Mononuclear cell (primary cell): Measurements from ENCODE around the gene RETREG2. TPM values are rescaled to one million over a fixed set of nuclear protein-coding genes. Genes with fewer than 3 reads are reported as not detected.

Source experiments
- H3K27me3 ChIP-seq: 2 replicates; pipeline ENCODE4 v1.6.0; 2011; ENCODE audit warnings: low read length, control low read depth; ENCODE audit not compliant: insufficient read depth
- H3K4me1 ChIP-seq: 2 replicates; pipeline ENCODE4 v1.5.1; 2011; ENCODE audit warnings: mild to moderate bottlenecking, low read length, control low read depth; ENCODE audit not compliant: insufficient read depth
- H3K4me3 ChIP-seq: 2 replicates; pipeline ENCODE4 v1.5.1; 2011; ENCODE audit warnings: mild to moderate bottlenecking, low read length, moderate library complexity
- H3K9me3 ChIP-seq: 2 replicates; pipeline ENCODE4 v1.5.1; 2011; ENCODE audit warnings: low read depth, mild to moderate bottlenecking, control low read depth, low read length
- total RNA-seq: library from RNA; depleted of rRNA; stranded (reverse); fragments of >200 nt; gene quantifications from one replicate; pipeline ENCODE4 v1.2.3, GENCODE V29; 2012

The RETREG2 gene
- total RNA-seq, 1 donor, result 64.0 TPM

GRCh38 chr2:219176818-219177551, 1.1 kb upstream of the RETREG2 start, which contains the start of gene CNPPD1:
Gene CNPPD1, minus strand, starts transcription at chr2:219176925. Its CDS starts 97 bp downstream, at chr2:219176828.
- Histone ChIP-seq H3K9me3 (no peaks in the 10 kb centered on the region), H3K27me3 (no peaks in the 10 kb centered on the region), H3K4me3 (peak within 1 kb of the TSS; percentile 74), H3K4me1 (peaks cover 66% of the 10 kb centered on the region)

DNA sequence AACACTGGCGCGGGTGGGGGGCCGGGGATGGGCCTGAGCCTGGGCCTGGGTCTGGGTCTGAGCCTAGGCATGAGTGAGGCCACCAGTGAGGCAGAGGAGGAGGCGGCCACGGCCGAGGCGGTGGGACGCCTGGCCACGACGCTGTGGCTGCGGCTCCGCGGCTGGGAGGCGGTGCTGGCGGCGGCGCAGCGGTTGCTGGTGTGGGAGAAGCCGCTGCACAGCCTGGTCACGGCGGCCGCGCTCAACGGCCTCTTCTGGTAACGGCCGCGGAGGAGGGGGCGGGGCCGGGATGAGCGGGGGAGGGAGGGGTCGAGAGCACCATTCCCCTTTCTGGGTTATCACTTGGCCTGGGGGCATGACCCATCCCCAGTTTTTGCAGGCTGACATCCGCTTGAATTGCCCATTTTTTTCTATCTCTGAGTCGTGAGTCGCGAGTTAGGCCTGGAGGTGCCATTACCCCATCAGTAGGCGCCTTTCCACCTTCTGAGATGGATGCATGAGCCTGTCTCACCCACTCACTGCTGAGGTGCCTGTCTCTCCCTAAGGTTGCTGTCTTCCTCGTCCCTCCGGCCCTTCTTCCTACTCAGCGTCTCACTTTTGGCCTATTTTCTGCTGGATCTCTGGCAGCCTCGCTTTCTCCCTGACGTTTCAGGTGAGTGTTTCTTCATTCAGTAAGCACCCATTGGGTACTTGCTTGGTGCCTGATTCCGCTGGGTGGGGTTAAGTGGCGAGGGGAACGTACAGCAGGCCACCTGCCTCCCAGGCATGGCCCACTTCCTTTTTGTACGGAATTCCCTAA, 501 bp downstream of the RETREG2 start:
- Histone ChIP-seq H3K4me3 (peak overlapping the region; percentile 74), H3K9me3 (no peaks in the 10 kb centered on the region), H3K4me1 (peaks cover 77% of the 10 kb centered on the region), H3K27me3 (no peaks in the 10 kb centered on the region)

GRCh38 chr2:219179601-219180465, 1.8 kb downstream of the RETREG2 start:
- Histone ChIP-seq H3K4me1 (peaks cover 67% of the 10 kb centered on the region), H3K27me3 (no peaks in the 10 kb centered on the region), H3K9me3 (no peaks in the 10 kb centered on the region), H3K4me3 (no peak overlapping the region)

- Histone ChIP-seq H3K4me1 (peaks cover 56% of the 10 kb centered on the region), H3K4me3 (no peak overlapping the region), H3K27me3 (no peaks in the 10 kb centered on the region), H3K9me3 (no peaks in the 10 kb centered on the region)
Observed at GRCh38 chr2:219180961-219181360, 2.9 kb downstream of the RETREG2 start.

DNA sequence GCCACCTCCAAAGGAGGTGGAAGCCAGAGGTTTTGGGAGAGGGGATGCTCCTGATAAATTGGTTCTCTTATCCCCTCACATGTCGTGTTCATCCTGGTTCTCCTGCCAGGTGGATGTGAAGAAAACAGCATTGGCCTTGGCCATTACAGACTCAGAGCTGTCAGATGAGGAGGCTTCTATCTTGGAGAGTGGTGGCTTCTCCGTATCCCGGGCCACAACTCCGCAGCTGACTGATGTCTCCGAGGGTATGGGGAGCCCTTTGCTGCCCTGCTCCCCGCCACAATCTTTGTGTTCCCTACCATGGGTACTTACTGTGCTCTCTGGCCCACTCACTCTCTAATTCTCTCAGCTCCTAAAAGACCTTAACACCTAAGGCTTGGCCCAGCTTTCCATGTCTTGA, 3.5 kb downstream of the RETREG2 start:
- Histone ChIP-seq H3K27me3 (no peaks in the 10 kb centered on the region), H3K4me1 (peaks cover 52% of the 10 kb centered on the region), H3K9me3 (no peaks in the 10 kb centered on the region), H3K4me3 (no peak overlapping the region)

- H3K4me3 ChIP-seq, result no peak overlapping the region
- H3K4me1 ChIP-seq, result peaks cover 48% of the 10 kb centered on the region
Observed at GRCh38 chr2:219182331-219183150, 4.5 kb downstream of the RETREG2 start.

GRCh38 chr2:219183151-219183772, 5.2 kb downstream of the RETREG2 start:
- Histone ChIP-seq H3K4me3 (no peak overlapping the region), H3K27me3 (no peaks in the 10 kb centered on the region), H3K9me3 (no peaks in the 10 kb centered on the region), H3K4me1 (peaks cover 45% of the 10 kb centered on the region)

More at GRCh38 chr2:219182331-219183150, 4.5 kb downstream of the RETREG2 start:
- H3K9me3 ChIP-seq, result no peaks in the 10 kb centered on the region
- no peaks in the 10 kb centered on the region for H3K27me3 ChIP-seq

DNA sequence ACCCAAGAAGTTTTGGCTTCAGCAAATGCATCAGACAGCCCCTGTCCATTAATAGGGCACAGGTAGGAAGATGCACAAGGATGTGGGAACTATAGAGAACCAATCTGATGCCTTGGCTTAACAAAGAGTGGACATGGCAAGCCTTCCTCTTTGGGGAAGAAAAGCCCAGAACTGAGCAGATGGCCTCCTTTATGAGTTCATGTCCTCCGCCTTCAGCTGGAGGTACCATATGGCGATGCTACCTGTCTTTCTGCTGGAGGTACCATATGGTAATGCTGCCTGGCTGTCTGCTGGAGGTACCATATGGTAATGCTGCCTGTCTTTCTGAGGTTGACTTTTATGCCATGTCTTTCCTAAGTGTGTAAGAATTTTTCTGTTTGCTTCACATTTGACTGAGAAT, 6.0 kb downstream of the RETREG2 start:
- no peaks in the 10 kb centered on the region for H3K27me3 ChIP-seq
- no peak overlapping the region for H3K4me3 ChIP-seq
- H3K4me1 ChIP-seq, result peaks cover 39% of the 10 kb centered on the region
- no peaks in the 10 kb centered on the region for H3K9me3 ChIP-seq

DNA sequence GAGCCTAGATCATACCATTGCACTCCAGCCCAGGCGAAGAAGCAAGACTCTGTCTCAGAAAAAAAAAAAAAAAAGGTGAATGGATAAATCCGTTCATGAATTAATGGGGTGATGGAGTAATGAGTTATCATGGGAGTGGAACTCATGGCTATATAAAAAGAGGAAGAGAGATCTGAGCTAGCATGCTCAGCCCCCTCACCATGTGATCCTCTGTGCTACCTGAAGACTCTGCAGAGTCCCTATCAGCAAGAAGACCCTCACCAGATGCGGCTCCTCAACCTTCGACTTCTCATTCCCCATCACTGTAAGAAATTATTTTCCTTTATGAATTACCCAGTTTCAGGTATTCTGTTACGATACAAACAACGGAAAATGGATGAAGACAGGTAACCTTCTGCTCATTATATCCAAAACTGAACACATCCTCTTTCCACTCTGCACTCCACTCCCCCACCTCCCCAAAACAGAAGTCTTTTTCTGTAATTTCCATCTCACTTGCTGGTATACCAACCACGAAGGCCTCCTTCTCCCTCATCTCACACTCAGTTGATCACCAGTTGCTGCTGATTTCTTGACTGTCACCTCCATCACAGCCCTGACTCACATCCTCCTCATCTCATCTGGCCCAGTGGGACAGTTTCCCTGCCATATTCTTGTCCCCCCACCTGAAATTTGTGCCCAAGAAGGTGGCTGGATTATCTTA, 8.8 kb downstream of the RETREG2 start:
- no peaks in the 10 kb centered on the region for H3K27me3 ChIP-seq
- no peak overlapping the region for H3K4me3 ChIP-seq
- H3K9me3 ChIP-seq, result no peaks in the 10 kb centered on the region
- peaks cover 12% of the 10 kb centered on the region for H3K4me1 ChIP-seq

DNA sequence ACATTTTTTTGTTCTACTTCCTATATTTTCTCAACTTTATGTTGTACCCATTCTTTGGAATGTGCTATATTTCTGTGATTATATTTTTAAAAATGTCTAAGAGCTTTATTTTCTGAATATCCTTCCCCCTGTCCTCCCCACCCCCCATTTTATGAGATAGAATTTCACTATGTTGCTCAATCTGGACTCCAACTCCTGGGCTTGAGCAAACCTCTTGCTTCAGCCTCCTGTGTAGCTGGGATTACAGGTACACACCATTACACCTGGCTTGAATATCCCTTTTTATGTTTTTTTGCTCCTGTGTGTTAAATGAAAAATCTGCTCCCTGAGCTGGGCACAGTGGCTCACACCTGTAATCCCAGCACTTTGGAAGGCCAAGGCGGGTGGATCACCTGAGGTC, 19.3 kb downstream of the RETREG2 start:
- no peaks in the 10 kb centered on the region for H3K4me1 ChIP-seq
- no peaks in the 10 kb centered on the region for H3K9me3 ChIP-seq
- no peak overlapping the region for H3K4me3 ChIP-seq
- no peaks in the 10 kb centered on the region for H3K27me3 ChIP-seq

- H3K4me1 ChIP-seq, result no peaks in the 10 kb centered on the region
- no peaks in the 10 kb centered on the region for H3K27me3 ChIP-seq
- H3K9me3 ChIP-seq, result no peaks in the 10 kb centered on the region
- H3K4me3 ChIP-seq, result no peak overlapping the region
Observed at GRCh38 chr2:219198974-219199373, 20.9 kb downstream of the RETREG2 start.

DNA sequence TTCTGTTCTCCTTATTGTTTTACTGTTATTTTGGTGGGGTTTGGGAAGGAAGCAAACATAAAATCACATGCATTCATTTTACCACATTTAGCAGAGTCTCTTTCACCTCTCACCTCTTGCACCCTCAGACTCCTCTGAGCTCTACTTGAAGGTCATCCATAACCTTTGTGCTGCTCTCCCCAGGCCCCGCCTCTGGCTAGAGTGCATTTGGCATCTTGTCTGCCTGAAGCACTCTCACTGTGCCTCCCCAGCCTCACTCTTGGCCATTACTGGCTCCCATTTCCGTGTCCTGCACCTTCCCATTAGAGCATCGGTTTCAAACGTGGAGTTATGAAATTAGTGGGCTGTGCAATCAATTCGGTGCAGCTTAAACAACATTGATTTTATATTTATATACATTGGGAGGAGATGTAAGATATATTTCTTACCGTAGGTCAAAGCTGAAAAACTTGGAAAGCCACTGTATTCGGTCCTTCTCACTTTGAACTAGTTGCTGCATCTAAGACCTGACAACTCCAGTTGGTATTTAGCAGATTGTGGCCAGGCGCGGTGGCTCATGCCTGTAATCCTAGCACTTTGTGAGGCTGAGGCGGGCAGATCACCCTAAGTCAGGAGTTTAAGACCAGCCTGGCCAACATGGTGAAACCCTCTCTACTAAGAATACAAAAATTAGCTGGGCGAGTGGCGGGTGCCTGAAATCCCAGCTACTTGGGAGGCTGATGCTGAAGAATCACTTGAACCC, 21.6 kb downstream of the RETREG2 start:
- Histone ChIP-seq H3K4me3 (no peak overlapping the region), H3K9me3 (no peaks in the 10 kb centered on the region), H3K4me1 (no peaks in the 10 kb centered on the region), H3K27me3 (no peaks in the 10 kb centered on the region)
